Thoracic aorta (tissue), 2 donors: ENCODE data around the gene TWF1. TPM values are rescaled to one million over a fixed set of nuclear protein-coding genes. Genes with fewer than 3 reads are reported as not detected.
A peak's percentile ranks its signal among the peaks of the same experiment; 100 is the strongest.

Experiments used
- ATAC-seq: fragments of 150-250 bp; one replicate; pipeline ENCODE4 v1.8.0; 2017; ENCODE audit warnings: low read depth; ENCODE audit not compliant: insufficient number of reproducible peaks, low FRiP score
- DNase-seq: peaks from one replicate; pipeline ENCODE4 v3.0.0-alpha.2; 2020; ENCODE audit warnings: low spot score
- H3K27ac ChIP-seq, 2 donors: fragments of 200-600 bp; sonication (generic); 1 replicate in 1 of 2; 2 replicates in 1 of 2; pipeline ENCODE4 v1.5.1; 2016; ENCODE audit warnings: mild to moderate bottlenecking in 2 of 2, moderate library complexity in 2 of 2
- H3K27me3 ChIP-seq: fragments of 200-600 bp; sonication (generic); replicated peaks from 2 replicates; pipeline ENCODE4 v1.6.0; 2016; ENCODE audit warnings: mild to moderate bottlenecking; ENCODE audit not compliant: insufficient read depth
- H3K36me3 ChIP-seq: fragments of 200-600 bp; sonication (generic); one replicate; pipeline ENCODE4 v1.5.1; 2016
- H3K4me1 ChIP-seq, 2 donors: fragments of 200-600 bp; sonication (generic); 1 replicate in 1 of 2; 2 replicates in 1 of 2; pipeline versions ENCODE4 v1.5.1 to v1.6.0; 2016; ENCODE audit warnings: low read depth in 2 of 2, mild to moderate bottlenecking in 1 of 2; ENCODE audit not compliant: control insufficient read depth in 1 of 2
- H3K4me3 ChIP-seq: fragments of 200-600 bp; sonication (generic); 2 replicates; pipeline ENCODE4 v1.5.1; 2016; ENCODE audit warnings: mild to moderate bottlenecking
- H3K9me3 ChIP-seq: fragments of 200-600 bp; sonication (generic); 2 replicates; pipeline ENCODE4 v1.5.1; 2016
- CTCF ChIP-seq: fragments of 200-600 bp; sonication (generic); IDR thresholded peaks from one replicate; pipeline ENCODE4 v1.5.1; 2019; ENCODE audit warnings: antibody characterized with exemption
- total RNA-seq, 2 donors: library from RNA; depleted of rRNA; stranded (reverse); fragments of >200 nt; gene quantifications; one replicate each; pipeline versions ENCODE4 v1.1.0 to v1.2.3, GENCODE V29; 2016

Gene TWF1
- total RNA-seq, 2 donors from 2014 or later, result 70.8 to 108 TPM

DNA sequence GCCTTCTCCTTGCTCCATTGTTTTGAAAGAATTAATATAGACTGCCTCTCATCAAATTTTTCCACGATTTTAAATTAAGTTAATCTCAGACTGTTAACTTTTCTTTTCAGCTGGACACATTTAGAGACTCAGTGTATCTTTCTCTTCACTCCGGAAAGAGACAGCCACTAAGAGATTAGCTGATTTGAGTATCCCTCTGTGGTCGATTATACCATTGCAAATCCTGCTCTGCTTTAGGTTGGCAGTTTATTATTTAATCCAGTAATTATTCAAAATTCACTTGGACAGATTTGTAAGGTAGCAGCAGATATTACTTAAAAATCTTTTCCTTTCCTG, 588 bp upstream of the TWF1 start:
- Histone ChIP-seq H3K27ac (peak overlapping the region; percentile 98), H3K4me1 (peaks cover 18 to 30% of the 10 kb centered on the region in 2 donors)
- no peak for TF ChIP-seq CTCF

DNA sequence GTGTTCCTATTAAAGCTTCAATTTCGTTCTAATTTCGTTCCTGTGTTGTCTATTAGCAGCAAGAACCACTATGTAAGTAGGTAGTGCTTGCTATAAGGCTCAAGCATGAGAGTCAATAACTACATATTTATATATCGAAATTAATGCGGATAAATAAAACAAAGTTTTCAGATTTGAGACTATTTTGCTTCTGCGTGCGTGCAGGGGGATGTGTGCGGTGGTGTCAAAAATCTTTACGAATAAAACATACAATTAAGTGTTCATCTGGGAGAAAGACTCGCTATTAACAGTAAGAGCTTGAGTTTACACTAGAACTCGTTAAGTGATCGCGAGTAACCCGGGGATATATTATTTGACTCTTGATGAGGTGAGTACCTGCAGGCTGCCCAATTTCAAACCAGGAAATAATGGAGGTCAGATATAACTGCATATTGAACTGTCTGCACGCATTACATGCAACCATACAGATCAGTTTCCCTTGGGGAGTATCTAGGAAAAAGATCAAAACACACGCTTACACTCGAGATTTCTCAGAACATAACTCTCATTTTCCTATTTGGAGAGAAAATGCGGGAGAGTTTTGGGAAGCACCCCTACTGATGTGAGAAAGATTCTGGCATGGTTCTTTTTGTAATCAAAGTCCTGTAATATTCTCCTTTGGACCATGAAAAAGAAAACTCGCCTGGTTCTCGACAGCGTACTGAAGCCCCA, 813 bp downstream of the TWF1 start:
- Histone ChIP-seq H3K4me1 (peaks cover 18 to 30% of the 10 kb centered on the region in 2 donors), H3K4me3 (peak overlapping the region; percentile 98), H3K36me3 (peaks cover 13% of the 10 kb centered on the region), H3K27me3 (no peaks in the 10 kb centered on the region), H3K27ac (peak overlapping the region; percentile 98), H3K9me3 (no peaks in the 10 kb centered on the region)
- TF ChIP-seq CTCF, result no peak
- ATAC-seq, result no peak
- no peak for DNase-seq

More for the DNA sequence above, 588 bp upstream of the TWF1 start:
- peak overlapping the region; percentile 98 for H3K4me3 ChIP-seq
- no peaks in the 10 kb centered on the region for H3K9me3 ChIP-seq
- no peaks in the 10 kb centered on the region for H3K27me3 ChIP-seq
- ATAC-seq (peak; percentile 19), DNase-seq (no peak)
- H3K36me3 ChIP-seq, result peaks cover 2% of the 10 kb centered on the region

DNA sequence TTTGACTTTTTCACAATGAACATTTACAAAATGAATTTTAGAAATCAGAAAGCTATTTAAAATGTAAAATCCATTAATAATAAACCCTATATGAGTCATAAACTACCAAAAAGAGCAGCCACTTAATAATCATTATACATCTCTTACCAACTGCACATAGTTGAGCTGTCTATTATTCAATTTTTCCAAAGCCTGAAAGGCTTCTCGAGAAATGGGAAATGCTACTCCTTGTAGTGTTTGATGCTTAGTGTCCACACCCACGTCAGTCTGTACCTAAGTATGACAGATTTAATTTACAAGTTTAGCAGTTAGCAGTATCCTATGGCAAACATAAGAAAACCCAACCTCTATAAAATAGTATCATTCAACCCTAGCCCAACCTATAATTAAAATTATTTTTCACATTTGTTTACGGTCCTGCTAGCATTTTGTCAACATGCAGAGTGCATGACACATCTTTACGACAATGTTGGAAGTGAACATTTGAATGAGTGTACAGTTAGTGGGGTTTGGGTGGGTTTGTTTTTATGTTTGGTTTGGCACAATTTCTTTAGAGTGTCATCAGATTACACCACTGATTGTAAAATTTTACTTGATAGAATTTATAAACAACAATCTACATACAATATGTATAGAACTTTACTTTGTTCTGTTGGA, 8.4 kb downstream of the TWF1 start:
- no peak for ATAC-seq
- H3K36me3 ChIP-seq, result peaks cover 28% of the 10 kb centered on the region
- H3K27me3 ChIP-seq, result no peaks in the 10 kb centered on the region
- TF ChIP-seq CTCF, result no peak
- no peaks in the 10 kb centered on the region for H3K9me3 ChIP-seq
- peaks cover 0 to 2% of the 10 kb centered on the region in 2 donors for H3K4me1 ChIP-seq
- no peak overlapping the region for H3K4me3 ChIP-seq
- no peak for DNase-seq
- no peak overlapping the region for H3K27ac ChIP-seq

GRCh38 chr12:43795716-43796280, 10.3 kb downstream of the TWF1 start:
- Histone ChIP-seq H3K4me3 (no peak overlapping the region), H3K9me3 (no peaks in the 10 kb centered on the region), H3K36me3 (peaks cover 20% of the 10 kb centered on the region), H3K4me1 (no peaks in the 10 kb centered on the region), H3K27ac (no peak overlapping the region), H3K27me3 (no peaks in the 10 kb centered on the region)
- no peak for TF ChIP-seq CTCF
- no peak for DNase-seq
- no peak for ATAC-seq

- Histone ChIP-seq H3K4me3 (no peak overlapping the region), H3K27me3 (no peaks in the 10 kb centered on the region), H3K27ac (no peak overlapping the region), H3K36me3 (peaks cover 9% of the 10 kb centered on the region), H3K9me3 (no peaks in the 10 kb centered on the region), H3K4me1 (no peaks in the 10 kb centered on the region)
- TF ChIP-seq CTCF, result no peak
- DNase-seq, result no peak
- ATAC-seq, result no peak
Measured at GRCh38 chr12:43789941-43790340, 16.2 kb downstream of the TWF1 start.
